Hepatocyte (in vitro differentiated cells): ENCODE data around the gene VWA7.

Experiments
- EZH2phosphoT487 ChIP-seq: fragments of 200-600 bp; sonication (generic); IDR thresholded peaks from one replicate; pipeline ENCODE4 v1.6.1; 2018; ENCODE audit warnings: antibody characterized with exemption, mild to moderate bottlenecking, low read depth, moderate library complexity; ENCODE audit not compliant: unreplicated experiment, severe bottlenecking
- TF ChIP-seq, protein P1 (sequence below): fragments of 200-600 bp; sonication (generic); IDR thresholded peaks from 2 replicates; pipeline ENCODE4 v1.5.1; 2016; ENCODE audit warnings: antibody characterized with exemption, mild to moderate bottlenecking; ENCODE audit not compliant: poor library complexity

DNA sequence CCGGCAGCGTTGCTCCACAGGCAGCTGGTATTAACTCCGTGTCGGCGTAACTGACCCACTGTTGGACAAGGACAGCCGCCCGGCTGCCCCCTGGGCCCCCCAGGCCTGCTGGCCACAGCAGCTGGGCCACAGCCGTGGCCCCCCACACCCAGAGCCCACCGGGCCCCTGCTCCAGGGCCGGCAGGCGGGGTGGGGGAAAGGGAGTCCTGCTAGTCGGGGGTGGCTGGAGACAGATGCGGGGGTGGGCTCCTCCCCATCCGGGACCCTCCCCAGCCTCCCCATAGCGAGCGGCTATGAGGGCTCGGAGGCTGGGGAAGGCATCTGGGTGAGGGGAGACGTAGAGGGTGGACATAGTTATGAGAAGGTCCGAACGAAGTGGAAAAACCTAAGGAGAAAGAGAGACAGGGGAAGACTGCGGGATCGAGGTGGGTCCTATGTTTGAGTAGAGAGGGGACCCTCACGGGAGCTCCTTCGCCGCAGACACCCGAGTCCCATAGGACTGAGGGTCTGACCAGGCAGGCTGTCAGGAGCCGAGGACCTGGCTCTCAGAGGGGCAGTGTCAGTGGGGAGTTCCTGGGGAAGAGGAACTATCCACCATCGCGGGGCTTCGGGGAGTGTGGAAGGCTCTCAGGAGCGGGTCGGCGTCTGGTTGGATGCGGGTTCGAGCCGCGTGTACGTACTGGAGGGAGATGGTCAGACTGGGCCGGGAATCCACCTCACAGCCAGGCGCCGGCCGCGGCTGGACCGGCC lies 17.9 kb upstream of the VWA7 start:
- TF ChIP-seq, protein P1, sequence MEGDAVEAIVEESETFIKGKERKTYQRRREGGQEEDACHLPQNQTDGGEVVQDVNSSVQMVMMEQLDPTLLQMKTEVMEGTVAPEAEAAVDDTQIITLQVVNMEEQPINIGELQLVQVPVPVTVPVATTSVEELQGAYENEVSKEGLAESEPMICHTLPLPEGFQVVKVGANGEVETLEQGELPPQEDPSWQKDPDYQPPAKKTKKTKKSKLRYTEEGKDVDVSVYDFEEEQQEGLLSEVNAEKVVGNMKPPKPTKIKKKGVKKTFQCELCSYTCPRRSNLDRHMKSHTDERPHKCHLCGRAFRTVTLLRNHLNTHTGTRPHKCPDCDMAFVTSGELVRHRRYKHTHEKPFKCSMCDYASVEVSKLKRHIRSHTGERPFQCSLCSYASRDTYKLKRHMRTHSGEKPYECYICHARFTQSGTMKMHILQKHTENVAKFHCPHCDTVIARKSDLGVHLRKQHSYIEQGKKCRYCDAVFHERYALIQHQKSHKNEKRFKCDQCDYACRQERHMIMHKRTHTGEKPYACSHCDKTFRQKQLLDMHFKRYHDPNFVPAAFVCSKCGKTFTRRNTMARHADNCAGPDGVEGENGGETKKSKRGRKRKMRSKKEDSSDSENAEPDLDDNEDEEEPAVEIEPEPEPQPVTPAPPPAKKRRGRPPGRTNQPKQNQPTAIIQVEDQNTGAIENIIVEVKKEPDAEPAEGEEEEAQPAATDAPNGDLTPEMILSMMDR, result no peak
- no peak for TF ChIP-seq EZH2phosphoT487
